ENCODE data around the gene BCL2. TPM values are rescaled to one million over a fixed set of nuclear protein-coding genes. Genes with fewer than 3 reads are reported as not detected.

Gene BCL2
- total RNA-seq, 2 donors from 2014 or later: 11.6 to 13.5 TPM

DNA sequence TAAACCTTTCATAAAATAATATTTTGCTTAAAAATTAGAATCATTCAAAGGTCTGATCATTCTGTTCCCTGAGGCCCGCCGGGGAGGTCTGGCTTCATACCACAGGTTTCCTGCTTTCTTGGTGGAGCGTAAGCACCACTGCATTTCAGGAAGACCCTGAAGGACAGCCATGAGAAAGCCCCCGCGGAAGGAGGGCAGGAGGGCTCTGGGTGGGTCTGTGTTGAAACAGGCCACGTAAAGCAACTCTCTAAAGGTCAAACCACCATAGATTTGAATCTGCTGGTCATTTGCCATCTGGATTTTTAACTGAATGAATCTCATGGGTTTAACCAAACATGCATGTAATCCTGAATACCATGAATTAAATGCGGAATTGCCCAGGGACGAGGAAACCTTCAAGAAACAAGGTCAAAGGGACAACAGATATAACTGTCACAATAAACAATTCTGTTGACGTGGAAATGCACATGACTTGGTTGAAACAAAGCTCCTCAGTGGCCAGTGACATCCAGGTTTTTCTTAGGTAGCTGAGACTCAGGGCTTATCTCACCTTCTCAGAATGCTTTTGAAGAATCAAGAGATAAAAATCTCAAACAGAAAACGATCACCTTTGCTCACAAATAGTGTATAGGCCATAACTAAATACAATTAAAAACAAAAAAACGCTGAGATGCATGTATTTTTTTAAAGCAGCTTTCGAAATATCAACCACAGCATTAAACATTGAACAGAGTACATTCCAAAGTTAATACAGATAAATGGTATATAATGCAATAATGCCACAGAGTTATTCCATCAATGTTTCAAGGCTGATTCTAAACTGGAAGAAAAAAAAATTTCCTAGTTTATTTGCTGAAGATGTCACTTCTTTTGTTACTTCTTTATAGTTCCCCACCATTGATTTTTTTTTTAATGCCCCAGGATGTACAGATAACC, 193.2 kb downstream of the BCL2 start:
- intact Hi-C loops (cut with DNase I): loop anchor here in 1 of 2 donors (10.0 kb wide), 1 partner anchor 112 kb away; no protein-coding TSS in a partner anchor
- no peak for DNase-seq (ENCODE audit: low spot score)

GRCh38 chr18:63120620-63121019, 198.9 kb downstream of the BCL2 start:
- intact Hi-C loops (cut with DNase I): loop anchor here in 1 of 2 donors (10.0 kb wide), 1 partner anchor 106 kb away; no protein-coding TSS in a partner anchor
- DNase-seq (ENCODE audit: low spot score): no peak

DNA sequence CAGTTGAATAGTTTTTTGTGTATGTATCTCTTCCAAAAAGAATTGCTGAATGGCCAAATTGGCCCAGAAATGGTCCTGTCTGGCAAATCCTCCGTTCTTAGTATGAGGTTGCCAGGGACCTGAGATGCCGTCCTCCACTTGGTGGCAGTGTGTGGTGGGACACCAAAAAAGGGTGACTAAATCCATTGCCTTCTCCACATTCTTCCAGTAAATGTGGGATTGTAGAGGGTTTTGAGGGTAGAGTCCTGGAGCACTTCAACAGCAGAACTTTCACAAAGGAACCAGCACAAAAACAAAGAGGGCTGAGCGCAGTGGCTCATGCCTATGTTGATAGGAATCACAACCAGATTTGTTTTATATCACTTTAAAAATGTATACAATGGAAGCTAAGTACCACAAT, 199.9 kb downstream of the BCL2 start:
- intact Hi-C loops (cut with DNase I): loop anchor here in 1 of 2 donors (10.0 kb wide), 1 partner anchor 105 kb away; no protein-coding TSS in a partner anchor

GRCh38 chr18:63113899-63114565, 205.5 kb downstream of the BCL2 start:
- no peak for DNase-seq (ENCODE audit: low spot score)
- intact Hi-C loops (cut with DNase I): no loop called here

More for the DNA sequence above, 199.9 kb downstream of the BCL2 start:
- no peak for DNase-seq (ENCODE audit: low spot score)

- intact Hi-C loops (cut with DNase I): no loop called here
- DNase-seq (ENCODE audit: low spot score): no peak
Observed at GRCh38 chr18:63112706-63113105, 206.9 kb downstream of the BCL2 start.

- no peak for DNase-seq (ENCODE audit: low spot score)
- intact Hi-C loops (cut with DNase I): no loop called here
Observed at GRCh38 chr18:63111671-63112402, 207.7 kb downstream of the BCL2 start.

GRCh38 chr18:63109802-63110201, 209.8 kb downstream of the BCL2 start:
- intact Hi-C loops (cut with DNase I): no loop called here
- no peak for DNase-seq (ENCODE audit: low spot score)

- DNase-seq (ENCODE audit: low spot score): no peak
- intact Hi-C loops (cut with DNase I): no loop called here
Observed at GRCh38 chr18:63109022-63109421, 210.5 kb downstream of the BCL2 start.

GRCh38 chr18:63107931-63108330, 211.6 kb downstream of the BCL2 start:
- DNase-seq (ENCODE audit: low spot score): no peak
- intact Hi-C loops (cut with DNase I): no loop called here

- intact Hi-C loops (cut with DNase I): no loop called here
- DNase-seq (ENCODE audit: low spot score): no peak
Observed at GRCh38 chr18:63107171-63107845, 212.3 kb downstream of the BCL2 start.

- intact Hi-C loops (cut with DNase I): no loop called here
- DNase-seq (ENCODE audit: low spot score): no peak
Observed at GRCh38 chr18:63106727-63107126, 212.8 kb downstream of the BCL2 start.

DNA sequence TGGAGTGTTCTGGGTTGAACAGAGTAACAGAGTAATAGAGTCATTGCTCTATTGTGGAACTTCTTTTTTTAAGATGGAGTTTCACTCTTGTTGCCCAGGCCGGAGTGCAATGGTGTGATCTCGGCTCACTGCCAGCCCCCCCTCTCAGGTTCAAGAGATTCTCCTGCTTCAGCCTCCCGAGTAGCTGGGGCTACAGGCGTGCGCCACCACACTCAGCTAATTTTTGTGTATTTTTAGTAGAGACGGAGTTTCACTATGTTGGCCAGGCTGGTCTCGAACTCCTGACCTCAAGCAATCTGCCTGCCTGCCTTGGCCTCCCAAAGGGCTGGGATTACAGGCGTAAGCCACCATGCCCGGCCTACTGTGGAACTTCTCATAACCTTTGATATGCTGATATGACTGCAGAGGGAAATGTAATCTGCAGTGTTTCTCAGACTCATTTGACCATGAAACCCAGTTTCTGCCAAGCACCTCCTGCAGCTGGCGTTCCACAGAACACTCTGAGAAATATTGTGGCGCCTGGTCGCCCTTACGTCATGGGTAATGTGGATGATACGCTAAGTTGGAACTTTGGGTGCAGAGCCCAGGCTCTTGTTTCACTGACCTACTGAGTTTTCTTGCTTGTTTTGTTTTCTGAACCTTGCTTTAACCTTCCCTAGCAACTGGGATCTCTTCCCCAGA, 213.8 kb downstream of the BCL2 start:
- intact Hi-C loops (cut with DNase I): no loop called here
- DNase-seq (ENCODE audit: low spot score): no peak

GRCh38 chr18:63104868-63105267, 214.7 kb downstream of the BCL2 start:
- DNase-seq (ENCODE audit: low spot score): no peak
- intact Hi-C loops (cut with DNase I): no loop called here

GRCh38 chr18:63102941-63103744, 216.4 kb downstream of the BCL2 start:
- DNase-seq (ENCODE audit: low spot score): no peak
- intact Hi-C loops (cut with DNase I): no loop called here

- intact Hi-C loops (cut with DNase I): no loop called here
- DNase-seq (ENCODE audit: low spot score): no peak
Observed at GRCh38 chr18:63100630-63101055, 218.9 kb downstream of the BCL2 start.

DNA sequence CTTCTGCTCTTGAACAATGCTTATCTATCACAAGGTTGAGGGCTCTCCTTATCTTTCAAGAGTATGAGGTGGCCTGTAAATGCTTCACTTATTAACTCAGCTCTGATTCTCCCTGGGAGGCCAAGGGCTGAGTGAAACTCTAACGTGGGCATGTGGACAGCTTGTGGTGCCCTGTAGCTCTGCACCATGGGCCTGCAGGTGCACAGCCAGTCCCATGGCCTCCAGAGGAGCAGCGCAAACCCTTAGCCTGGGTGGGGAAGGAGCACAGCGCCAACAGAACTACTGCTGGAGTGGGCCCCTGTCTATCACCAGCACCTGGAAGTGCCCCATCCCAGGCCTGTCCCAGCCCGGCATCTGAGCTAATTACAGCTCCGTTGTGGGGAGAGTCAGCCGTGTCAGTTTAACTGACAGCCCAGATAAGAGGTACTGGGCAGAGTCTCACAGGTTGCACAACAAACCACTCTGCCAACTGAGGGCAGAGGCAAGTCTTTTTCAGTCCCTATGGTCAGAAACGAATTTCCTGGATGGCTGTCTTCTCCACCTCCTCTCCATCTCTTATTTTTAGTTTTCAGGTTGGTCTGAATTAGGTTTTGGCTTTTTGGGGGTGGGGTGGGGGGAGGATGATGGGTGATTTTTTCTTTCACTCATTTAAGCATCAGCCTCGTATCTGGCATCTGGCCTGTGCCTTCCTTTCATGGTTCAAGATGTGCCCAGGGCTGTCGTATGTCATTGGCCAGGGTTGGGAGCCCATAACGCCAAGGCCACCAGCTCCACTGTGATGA, 219.5 kb downstream of the BCL2 start:
- DNase-seq (ENCODE audit: low spot score): no peak
- intact Hi-C loops (cut with DNase I): no loop called here
